A673 (cell line): ENCODE measurements around the gene UFD1. TPM values are rescaled to one million over a fixed set of nuclear protein-coding genes. Genes with fewer than 3 reads are reported as not detected.

Experiments
- BruUV-seq: library from RNA; stranded (reverse); fragments of 400-500 nt; replicated peaks from 2 replicates; lab custom pipeline; 2021; lab: Mats Ljungman, UMichigan
- CTCF ChIA-PET: fragments of 300-600 bp; sonication (Branson Sonifier 250); formaldehyde crosslinking; loops from one replicate; lab custom pipeline; 2022; ENCODE audit warnings: antibody characterized with exemption; lab: Charles Lee
- POLR2A ChIA-PET: fragments of 300-600 bp; sonication (Branson Sonifier 250); formaldehyde crosslinking; loops from one replicate; lab custom pipeline; 2022; ENCODE audit warnings: antibody characterized with exemption; ENCODE audit not compliant: low non-redundant PET; lab: Charles Lee
- DNase-seq: peaks from one replicate; pipeline ENCODE4 v3.0.0-alpha.2; 2015; ENCODE audit warnings: low spot score
- H3K27ac ChIP-seq: fragments of 200-600 bp; sonication (generic); 2 replicates; pipeline ENCODE4 v1.5.1; 2016; ENCODE audit warnings: mixed run types, low read depth, mild to moderate bottlenecking, mixed read lengths, antibody characterized with exemption, low read length; ENCODE audit not compliant: poor library complexity, severe bottlenecking
- H3K27me3 ChIP-seq: fragments of 200-600 bp; sonication (generic); replicated peaks from 2 replicates; pipeline ENCODE4 v1.6.1; 2017; ENCODE audit warnings: mixed run types, low read depth, mild to moderate bottlenecking, mixed read lengths, antibody characterized with exemption, low read length; ENCODE audit not compliant: insufficient read depth, poor library complexity
- H3K36me3 ChIP-seq: fragments of 200-600 bp; sonication (generic); 2 replicates; pipeline ENCODE4 v1.6.1; 2016; ENCODE audit warnings: mixed run types, mild to moderate bottlenecking, mixed read lengths, antibody characterized with exemption, low read length; ENCODE audit not compliant: insufficient read depth, poor library complexity, severe bottlenecking
- H3K4me1 ChIP-seq: fragments of 200-600 bp; sonication (generic); 2 replicates; pipeline ENCODE4 v1.6.1; 2017; ENCODE audit warnings: mixed run types, mild to moderate bottlenecking, mixed read lengths, antibody characterized with exemption, low read length; ENCODE audit not compliant: insufficient read depth, poor library complexity, severe bottlenecking
- H3K4me3 ChIP-seq: fragments of 200-600 bp; sonication (generic); 2 replicates; pipeline ENCODE4 v1.5.1; 2016; ENCODE audit warnings: low read depth, mixed run types, mild to moderate bottlenecking, mixed read lengths, low read length; ENCODE audit not compliant: poor library complexity, severe bottlenecking
- H3K9me3 ChIP-seq: fragments of 200-600 bp; sonication (generic); 2 replicates; pipeline ENCODE4 v1.6.1; 2016; ENCODE audit warnings: mixed run types, low read depth, mild to moderate bottlenecking, mixed read lengths, antibody characterized with exemption, low read length; ENCODE audit not compliant: poor library complexity, severe bottlenecking
- CTCF ChIP-seq: fragments of 300-800, 200-600 bp; sonication (generic); conservative IDR thresholded peaks from 2 replicates; pipeline ENCODE4 v1.5.1; 2017; ENCODE audit warnings: low read depth, mild to moderate bottlenecking, antibody characterized with exemption, low read length, moderate library complexity, mixed read lengths
- EZH2 ChIP-seq: fragments of 200-600 bp; sonication (generic); IDR thresholded peaks from 2 replicates; pipeline ENCODE4 v1.6.1; 2017; ENCODE audit warnings: borderline replicate concordance, low read depth, mild to moderate bottlenecking, mixed read lengths, antibody characterized with exemption, low read length; ENCODE audit not compliant: poor library complexity, severe bottlenecking
- intact Hi-C: fragments of 100-400 bp; cut with micrococcal nuclease; formaldehyde crosslinking; loops from one replicate; pipeline ENCODE4 v1.10.0; 2022; ENCODE audit not compliant: unreplicated experiment
- total RNA-seq: library from RNA; stranded (reverse); gene quantifications from 2 replicates; pipeline ENCODE4 v1.2.3, GENCODE V29; 2021

The UFD1 gene
- total RNA-seq, 1 experiment from 2014 or later: 195 TPM

- Histone ChIP-seq H3K27ac (no peak overlapping the region), H3K9me3 (no peaks in the 10 kb centered on the region), H3K36me3 (peaks cover 68% of the 10 kb centered on the region), H3K4me1 (no peaks in the 10 kb centered on the region), H3K27me3 (no peaks in the 10 kb centered on the region), H3K4me3 (no peak overlapping the region)
- no peak for DNase-seq
- intact Hi-C loops: no loop called here
- ChIA-PET CTCF (no interaction called here), POLR2A (no interaction called here)
- no peak for TF ChIP-seq EZH2
- no peak for TF ChIP-seq CTCF
- no TSS peak for BruUV-seq
Observed at GRCh38 chr22:19455585-19456370, 23.2 kb downstream of the UFD1 start.

- Histone ChIP-seq H3K9me3 (no peaks in the 10 kb centered on the region), H3K4me1 (no peaks in the 10 kb centered on the region), H3K27me3 (no peaks in the 10 kb centered on the region), H3K27ac (no peak overlapping the region), H3K4me3 (no peak overlapping the region), H3K36me3 (peaks cover 68% of the 10 kb centered on the region)
- TF ChIP-seq EZH2: no peak
- no peak for TF ChIP-seq CTCF
- ChIA-PET CTCF (no interaction called here), POLR2A (no interaction called here)
- intact Hi-C loops: no loop called here
- BruUV-seq: no TSS peak
- DNase-seq: no peak
Observed at GRCh38 chr22:19455033-19455432, 24.0 kb downstream of the UFD1 start.

GRCh38 chr22:19454156-19454555, 24.8 kb downstream of the UFD1 start:
- H3K4me1 ChIP-seq: no peaks in the 10 kb centered on the region
- no TSS peak for BruUV-seq
- intact Hi-C loops: no loop called here
- no peak overlapping the region for H3K27ac ChIP-seq
- POLR2A ChIA-PET: no interaction called here
- no peaks in the 10 kb centered on the region for H3K27me3 ChIP-seq
- TF ChIP-seq EZH2 (no peak), CTCF (no peak)
- DNase-seq: no peak
- CTCF ChIA-PET: no interaction called here
- H3K4me3 ChIP-seq: no peak overlapping the region
- H3K9me3 ChIP-seq: no peaks in the 10 kb centered on the region
- H3K36me3 ChIP-seq: peaks cover 67% of the 10 kb centered on the region
